Measurements from ENCODE around the gene ITGBL1. TPM values are rescaled to one million over a fixed set of nuclear protein-coding genes. Genes with fewer than 3 reads are reported as not detected.

The ITGBL1 gene
- total and polyA plus RNA-seq, 2 donors (not counting 1 experiment from before 2014, with no cell fraction given) = not detected

GRCh38 chr13:101611491-101612475, 159.3 kb downstream of the ITGBL1 start:
- Mint-ChIP-seq H3K27ac (no peak overlapping the region), H3K9me3 (ENCODE audit: insufficient read depth) (no peaks in the 10 kb centered on the region), H3K27me3 (peaks cover 16% of the 10 kb centered on the region), H3K4me3 (no peak overlapping the region), H3K4me1 (no peaks in the 10 kb centered on the region)
- DNase-seq = no peak
- intact Hi-C loops (cut with micrococcal nuclease) = no loop called here
- Histone ChIP-seq H3K36me3 (replicated peaks in 1 of 2; ENCODE audit: control extremely low read depth in 1 of 2, control insufficient read depth in 1 of 2, extremely low read depth in 1 of 2, insufficient read depth in 2 of 2, low read length in 1 of 2) (no peaks in the 10 kb centered on the region), H3K4me1 (ENCODE audit: control insufficient read depth in 2 of 2, insufficient read depth in 2 of 2, low read length in 2 of 2) (no peaks in the 10 kb centered on the region), H3K4me2 (replicated peaks; ENCODE audit: low read depth, low read length, poor library complexity, severe bottlenecking) (no peak overlapping the region), H2AFZ (ENCODE audit: insufficient read depth, low read depth, low read length, poor library complexity, severe bottlenecking) (no peak overlapping the region), H3K27me3 (replicated peaks in 1 of 4; ENCODE audit: control extremely low read depth in 1 of 4, control insufficient read depth in 3 of 4, insufficient read depth in 4 of 4, low read length in 3 of 4) (peaks cover 0 to 3% (median 0%) of the 10 kb centered on the region in 4 experiments), H4K20me1 (ENCODE audit: control insufficient read depth, insufficient read depth, low read length, poor library complexity, severe bottlenecking) (no peaks in the 10 kb centered on the region), H3K9me3 (ENCODE audit: control extremely low read depth in 1 of 3, control insufficient read depth in 2 of 3, insufficient read depth in 1 of 3, low read length in 2 of 3) (no peaks in the 10 kb centered on the region), H3K9ac (ENCODE audit: low read length) (no peak overlapping the region), H3K79me2 (ENCODE audit: control insufficient read depth, insufficient read depth, low read length) (no peaks in the 10 kb centered on the region), H3K27ac (ENCODE audit: low read length in 2 of 2) (no peak overlapping the region), H3K4me3 (ENCODE audit: control extremely low read depth in 1 of 5, extremely low read depth in 1 of 5, insufficient read depth in 1 of 5, low read depth in 2 of 5, low read length in 4 of 5) (no peak overlapping the region)
- CTCF ChIA-PET = no interaction called here
- POLR2A ChIA-PET = no interaction called here
- ATAC-seq (ENCODE audit: low read depth) = no peak
- TF ChIP-seq CTCF (IDR thresholded peaks at IDR 0.05) (no peak), EZH2 (IDR thresholded peaks at IDR 0.05; ENCODE audit: borderline replicate concordance, insufficient read depth, low read depth, low read length, poor library complexity, severe bottlenecking) (no peak)
- 96% methylated on average over 3 of the region's 5 CpGs for WGBS (ENCODE audit: insufficient coverage)

- H3K4me1 Mint-ChIP-seq = no peaks in the 10 kb centered on the region
- intact Hi-C loops (cut with micrococcal nuclease) = no loop called here
- CTCF ChIA-PET = no interaction called here
- Histone ChIP-seq H3K9me3 (ENCODE audit: control extremely low read depth in 1 of 3, control insufficient read depth in 2 of 3, insufficient read depth in 1 of 3, low read length in 2 of 3) (no peaks in the 10 kb centered on the region), H2AFZ (ENCODE audit: insufficient read depth, low read depth, low read length, poor library complexity, severe bottlenecking) (no peak overlapping the region), H3K79me2 (ENCODE audit: control insufficient read depth, insufficient read depth, low read length) (no peaks in the 10 kb centered on the region), H3K27ac (ENCODE audit: low read length in 2 of 2) (no peak overlapping the region), H3K9ac (ENCODE audit: low read length) (no peak overlapping the region), H3K4me1 (ENCODE audit: control insufficient read depth in 2 of 2, insufficient read depth in 2 of 2, low read length in 2 of 2) (no peaks in the 10 kb centered on the region), H3K27me3 (replicated peaks in 1 of 4; ENCODE audit: control extremely low read depth in 1 of 4, control insufficient read depth in 3 of 4, insufficient read depth in 4 of 4, low read length in 3 of 4) (peaks cover 0 to 3% (median 0%) of the 10 kb centered on the region in 4 experiments), H4K20me1 (ENCODE audit: control insufficient read depth, insufficient read depth, low read length, poor library complexity, severe bottlenecking) (no peaks in the 10 kb centered on the region), H3K4me2 (replicated peaks; ENCODE audit: low read depth, low read length, poor library complexity, severe bottlenecking) (no peak overlapping the region), H3K36me3 (replicated peaks in 1 of 2; ENCODE audit: control extremely low read depth in 1 of 2, control insufficient read depth in 1 of 2, extremely low read depth in 1 of 2, insufficient read depth in 2 of 2, low read length in 1 of 2) (no peaks in the 10 kb centered on the region), H3K4me3 (ENCODE audit: control extremely low read depth in 1 of 5, extremely low read depth in 1 of 5, insufficient read depth in 1 of 5, low read depth in 2 of 5, low read length in 4 of 5) (no peak overlapping the region)
- no peak overlapping the region for H3K4me3 Mint-ChIP-seq
- H3K27me3 Mint-ChIP-seq = peaks cover 16% of the 10 kb centered on the region
- no peak for DNase-seq
- H3K9me3 Mint-ChIP-seq (ENCODE audit: insufficient read depth) = no peaks in the 10 kb centered on the region
- no peak for ATAC-seq (ENCODE audit: low read depth)
- no peak overlapping the region for H3K27ac Mint-ChIP-seq
- no peak for TF ChIP-seq CTCF (IDR thresholded peaks at IDR 0.05)
- no peak for TF ChIP-seq EZH2 (IDR thresholded peaks at IDR 0.05; ENCODE audit: borderline replicate concordance, insufficient read depth, low read depth, low read length, poor library complexity, severe bottlenecking)
- WGBS (ENCODE audit: insufficient coverage) = 69% methylated on average over 3 of the region's 7 CpGs
- POLR2A ChIA-PET = no interaction called here
Observed at GRCh38 chr13:101612735-101613134, 160.3 kb downstream of the ITGBL1 start.

Data from B cell (primary cell).